ENCODE measurements around the gene OTOF.

OTOF gene

GRCh38 chr2:26412091-26412673 is 65.7 kb downstream of the OTOF start:
- DNase-seq (ENCODE audit: low read depth, low spot score): no peak

- DNase-seq (ENCODE audit: low read depth, low spot score): no peak
These were observed 66.5 kb downstream of the OTOF start for GRCh38 chr2:26411419-26411818.

GRCh38 chr2:26410764-26411243 is 67.1 kb downstream of the OTOF start:
- DNase-seq (ENCODE audit: low read depth, low spot score): no peak

- no peak for DNase-seq (ENCODE audit: low read depth, low spot score)
These were observed 68.1 kb downstream of the OTOF start for GRCh38 chr2:26409785-26410184.

- DNase-seq (ENCODE audit: low read depth, low spot score): no peak
These were observed 70.4 kb downstream of the OTOF start for GRCh38 chr2:26407526-26407925.
